Limb (tissue), 2 donors: ENCODE results near the gene LIPT1.
"Not testable (repeated sequence)": the region's sequence is repeated elsewhere in the genome, so short reads cannot be mapped to it uniquely, and the experiment has no call there.

Source experiments
- DNase-seq, 2 donors: peaks; one replicate each; pipeline ENCODE4 v3.0.0-alpha.2; 2016; ENCODE audit errors: extremely low spot score in 2 of 2

Gene LIPT1

GRCh38 chr2:99154643-99155536 is at the start of gene LIPT1, which contains the start of gene TSGA10:
Gene LIPT1, plus strand, starts transcription at chr2:99154967. Its CDS starts 6,991 bp downstream, at chr2:99161958.
Gene TSGA10, minus strand, starts transcription at chr2:99154942. Its CDS starts 45,503 bp downstream, at chr2:99109439.
- peak; percentile 92 to 93 for DNase-seq

GRCh38 chr2:99106913-99107312 is 47.9 kb upstream of the LIPT1 start:
- no peak for DNase-seq

DNA sequence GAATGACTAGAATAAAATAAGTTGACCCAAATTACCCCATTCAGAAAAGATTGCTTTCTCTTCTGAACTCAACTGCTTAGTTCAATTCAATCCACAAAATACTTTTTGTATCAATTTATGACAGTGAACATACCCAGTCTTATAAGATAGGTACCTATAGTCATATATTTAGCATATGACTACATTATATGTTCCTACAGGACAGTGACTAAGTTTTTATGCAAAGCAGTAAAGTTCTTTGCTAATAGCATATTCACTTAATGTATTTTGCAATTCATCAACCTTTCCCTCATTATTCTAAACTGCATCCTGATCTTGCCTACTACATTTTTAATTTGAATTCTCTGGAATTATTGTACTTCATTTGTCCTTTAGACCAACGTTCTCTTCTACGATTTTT is 43.5 kb upstream of the LIPT1 start:
- no peak for DNase-seq

GRCh38 chr2:99111945-99112344 is 42.8 kb upstream of the LIPT1 start:
- DNase-seq, result no peak

DNA sequence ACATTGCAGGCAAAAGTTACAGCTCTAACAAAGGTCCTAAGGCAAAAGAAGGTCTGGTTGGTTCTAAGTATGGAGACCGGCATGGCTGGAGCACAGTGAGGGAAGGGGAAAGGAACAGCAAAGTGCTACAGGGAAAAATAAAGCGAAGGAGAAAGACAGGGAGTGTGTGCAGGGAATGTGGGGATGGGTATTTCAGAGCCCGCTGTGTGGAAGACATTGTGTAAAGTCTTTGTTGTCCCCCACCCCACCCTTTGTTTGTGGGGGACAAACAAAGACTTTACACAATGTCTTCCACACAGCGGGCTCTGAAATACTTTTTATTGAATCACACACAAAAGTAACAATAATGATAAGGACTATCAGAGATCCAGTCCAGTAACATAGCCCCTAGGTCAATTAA is 42.1 kb upstream of the LIPT1 start:
- no peak for DNase-seq

- DNase-seq, result no peak
These were observed 26.8 kb upstream of the LIPT1 start for GRCh38 chr2:99127981-99128380.

DNA sequence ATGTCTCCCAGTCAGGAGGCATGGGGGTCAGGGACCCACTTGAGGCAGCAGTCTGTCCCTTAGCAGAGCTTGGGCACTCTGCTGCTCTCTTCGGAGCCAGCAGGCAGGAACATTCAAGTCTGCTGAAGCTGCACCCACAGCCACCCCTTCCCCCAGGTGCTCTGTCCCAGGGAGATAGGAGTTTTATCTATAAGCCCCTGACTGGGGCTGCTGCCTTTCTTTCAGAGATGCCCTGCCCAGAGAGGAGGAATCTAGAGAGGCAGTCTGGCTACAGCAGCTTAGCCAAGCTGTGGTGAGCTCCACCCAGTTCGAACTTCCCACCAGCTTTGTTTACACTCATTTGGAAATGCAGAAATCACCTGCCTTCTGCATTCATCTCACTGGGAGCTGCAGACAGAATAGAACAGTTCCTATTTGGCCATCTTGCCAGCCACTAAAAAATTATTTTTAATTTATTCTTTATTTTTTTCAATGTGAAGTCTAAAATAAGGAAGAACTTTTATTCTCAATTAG is 19.7 kb upstream of the LIPT1 start:
- not testable (repeated sequence) for DNase-seq

- no peak for DNase-seq
These were observed 15.8 kb upstream of the LIPT1 start for GRCh38 chr2:99139003-99139402.

- no peak for DNase-seq
These were observed 14.5 kb upstream of the LIPT1 start for GRCh38 chr2:99140056-99140859.

DNA sequence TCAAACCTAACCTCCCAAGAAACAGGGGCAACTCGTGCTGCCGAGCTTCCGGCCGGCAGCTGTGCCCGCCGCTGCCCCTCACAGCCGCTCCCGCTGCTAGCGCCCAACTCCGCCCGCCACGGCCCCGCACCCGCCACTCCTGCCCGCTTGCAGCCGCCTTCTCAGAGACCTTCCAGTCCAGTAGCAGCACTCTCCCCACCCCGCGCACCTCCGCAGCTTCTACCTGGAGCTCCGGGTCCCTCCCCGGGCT is 14.0 kb upstream of the LIPT1 start:
- DNase-seq, result no peak

GRCh38 chr2:99141110-99142108 is 13.4 kb upstream of the LIPT1 start, which contains the start of gene C2orf15:
Gene C2orf15, plus strand, starts transcription at chr2:99141707. Its CDS starts 8,852 bp downstream, at chr2:99150559.
- DNase-seq, result peak; percentile 90 to 95

GRCh38 chr2:99150706-99151105 is 4.1 kb upstream of the LIPT1 start:
- no peak for DNase-seq

DNA sequence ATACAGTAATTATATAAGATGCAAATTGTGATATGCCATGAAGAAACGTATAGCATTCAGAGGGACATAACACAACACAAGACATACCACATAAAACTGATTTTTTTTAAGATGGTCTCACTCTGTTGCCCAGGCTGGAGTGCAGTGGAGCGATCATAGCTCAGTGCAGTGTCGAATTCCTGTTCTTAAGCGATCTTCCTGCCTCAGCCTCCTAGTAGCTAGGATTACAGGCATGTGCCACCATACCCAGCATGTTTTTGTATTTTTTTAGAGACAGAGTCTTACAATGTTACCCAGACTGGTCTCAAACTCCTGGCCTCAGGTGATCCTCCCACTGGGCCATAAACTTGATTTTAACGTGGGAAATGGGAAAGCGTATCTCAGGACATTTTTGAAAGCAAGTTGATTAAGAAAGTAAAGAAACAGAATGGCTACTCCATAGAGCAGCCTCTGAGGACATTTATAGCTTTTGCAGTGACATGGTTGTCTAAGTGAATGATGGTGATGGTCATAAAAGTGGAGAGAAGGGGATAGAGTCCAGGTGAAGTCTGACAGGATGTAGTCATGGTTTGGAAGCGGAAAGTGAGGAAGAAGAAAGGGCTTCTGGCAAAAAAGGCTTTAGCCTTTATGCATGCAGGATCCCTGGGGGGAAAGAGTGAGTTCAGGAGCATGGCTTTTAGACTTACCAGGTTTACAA is 2.4 kb upstream of the LIPT1 start:
- no peak for DNase-seq

DNA sequence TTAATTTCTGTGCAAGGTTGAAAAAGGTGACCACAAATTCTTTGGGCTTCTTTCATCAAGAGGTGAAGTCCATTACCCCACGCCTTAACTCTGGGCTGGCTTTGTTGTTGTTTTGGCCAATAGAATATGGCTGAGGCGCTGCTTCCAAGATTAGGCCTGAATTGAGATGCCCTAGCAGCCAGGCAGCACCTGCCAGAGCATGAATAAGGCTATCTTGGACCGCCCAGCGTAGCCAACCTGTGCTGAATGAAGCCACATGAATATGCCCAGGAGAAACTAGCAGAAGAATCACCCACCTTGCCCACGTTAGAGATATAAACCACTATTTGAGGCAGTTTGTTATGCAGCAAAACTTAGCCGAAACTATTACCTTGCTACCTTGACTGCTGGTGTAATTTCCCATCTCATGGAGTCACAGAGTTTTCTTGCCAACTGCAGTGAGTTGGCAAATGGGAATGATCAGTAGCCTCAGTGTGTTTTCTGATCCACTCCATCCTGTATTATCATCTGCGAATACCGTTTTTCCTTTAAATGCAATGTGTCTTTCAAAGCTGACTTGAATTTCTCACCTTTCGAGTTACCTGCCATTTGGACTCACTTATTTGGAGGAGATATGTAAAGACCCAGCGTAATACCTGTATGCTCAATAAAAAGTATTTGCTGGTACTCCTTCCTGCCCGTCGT is 704 bp upstream of the LIPT1 start:
- no peak for DNase-seq

DNA sequence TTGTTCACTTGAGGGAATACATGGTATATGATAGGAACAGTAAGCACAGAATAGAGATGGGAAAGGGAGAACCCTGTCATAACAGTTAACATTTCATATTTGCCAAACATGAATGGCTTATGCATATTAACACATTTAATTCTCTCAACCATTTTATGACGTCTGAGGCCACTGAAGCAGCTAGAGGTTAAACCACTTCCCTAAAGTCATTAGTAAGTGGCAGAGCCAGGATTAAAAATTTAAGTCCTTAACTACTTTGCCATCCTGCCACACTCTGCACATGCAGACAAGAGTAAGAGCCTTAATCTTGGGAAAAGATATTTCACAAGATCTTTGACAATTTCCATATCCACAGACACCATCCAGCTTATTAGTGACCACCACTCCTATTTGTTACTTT is 2.1 kb downstream of the LIPT1 start:
- DNase-seq, result no peak

- DNase-seq, result no peak
These were observed 3.8 kb downstream of the LIPT1 start for GRCh38 chr2:99158599-99158998.

- no peak for DNase-seq
These were observed 4.8 kb downstream of the LIPT1 start for GRCh38 chr2:99159594-99159993.

DNA sequence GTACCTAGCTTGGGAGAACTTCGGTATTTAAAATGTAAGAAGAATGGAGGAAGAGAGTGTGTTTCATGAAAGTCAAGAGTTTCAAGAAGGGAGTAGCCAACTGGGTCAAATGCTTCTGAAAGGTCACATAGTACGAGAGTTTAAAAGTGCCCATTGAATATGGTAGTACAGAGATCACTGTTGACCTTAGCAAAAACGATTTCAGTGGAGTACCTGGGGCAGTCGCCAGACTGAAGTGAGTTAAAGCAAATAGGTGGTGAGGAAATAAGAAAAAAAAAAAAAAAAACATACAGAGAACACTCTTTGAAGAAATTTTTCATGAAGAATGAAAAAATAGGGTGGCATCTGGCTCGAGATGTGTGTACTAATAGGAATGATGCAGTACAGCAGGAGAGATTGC is 11.5 kb downstream of the LIPT1 start:
- DNase-seq, result no peak

GRCh38 chr2:99169534-99169933 is 14.8 kb downstream of the LIPT1 start:
- DNase-seq, result no peak
